ENCODE measurements around the gene MCEE.
"Not testable (repeated sequence)": the region's sequence is repeated elsewhere in the genome, so short reads cannot be mapped to it uniquely, and the experiment has no call there.

MCEE gene

DNA sequence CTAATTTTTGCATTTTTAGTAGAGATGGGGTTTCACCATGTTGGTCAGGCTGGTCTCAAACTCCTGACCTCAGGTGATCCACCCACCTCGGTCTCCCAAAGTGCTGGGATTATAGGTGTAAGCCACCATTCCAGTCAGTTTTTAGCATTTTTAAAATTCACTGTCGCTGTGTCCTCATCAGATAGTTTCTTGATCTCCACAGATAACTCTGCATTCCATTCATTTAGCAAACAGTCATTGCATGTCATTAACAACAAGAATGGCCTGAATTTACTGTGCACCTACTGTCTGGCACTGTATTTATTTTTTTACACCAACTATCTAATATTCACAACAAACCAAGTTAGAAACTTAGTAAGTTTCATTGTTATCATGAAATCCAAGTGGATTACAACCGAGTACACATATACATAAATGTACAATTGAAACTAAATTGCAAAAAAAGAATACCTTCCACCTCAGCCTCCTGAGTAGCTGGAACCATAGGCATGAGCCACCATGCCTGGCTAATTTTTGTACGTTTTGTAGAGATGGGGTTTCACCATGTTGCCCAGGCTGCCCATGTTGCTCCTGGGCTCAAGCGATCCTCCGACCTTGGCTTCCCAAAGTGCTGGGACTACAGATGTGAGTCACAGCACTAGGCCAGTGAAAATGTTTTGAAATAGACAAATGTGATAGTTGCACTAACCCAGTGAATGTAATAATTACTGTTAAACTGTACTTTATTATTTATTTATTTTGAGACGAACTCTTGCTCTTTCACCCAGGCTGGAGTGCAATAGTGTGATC lies 4.3 kb downstream of the MCEE start:
- no peak for DNase-seq

DNA sequence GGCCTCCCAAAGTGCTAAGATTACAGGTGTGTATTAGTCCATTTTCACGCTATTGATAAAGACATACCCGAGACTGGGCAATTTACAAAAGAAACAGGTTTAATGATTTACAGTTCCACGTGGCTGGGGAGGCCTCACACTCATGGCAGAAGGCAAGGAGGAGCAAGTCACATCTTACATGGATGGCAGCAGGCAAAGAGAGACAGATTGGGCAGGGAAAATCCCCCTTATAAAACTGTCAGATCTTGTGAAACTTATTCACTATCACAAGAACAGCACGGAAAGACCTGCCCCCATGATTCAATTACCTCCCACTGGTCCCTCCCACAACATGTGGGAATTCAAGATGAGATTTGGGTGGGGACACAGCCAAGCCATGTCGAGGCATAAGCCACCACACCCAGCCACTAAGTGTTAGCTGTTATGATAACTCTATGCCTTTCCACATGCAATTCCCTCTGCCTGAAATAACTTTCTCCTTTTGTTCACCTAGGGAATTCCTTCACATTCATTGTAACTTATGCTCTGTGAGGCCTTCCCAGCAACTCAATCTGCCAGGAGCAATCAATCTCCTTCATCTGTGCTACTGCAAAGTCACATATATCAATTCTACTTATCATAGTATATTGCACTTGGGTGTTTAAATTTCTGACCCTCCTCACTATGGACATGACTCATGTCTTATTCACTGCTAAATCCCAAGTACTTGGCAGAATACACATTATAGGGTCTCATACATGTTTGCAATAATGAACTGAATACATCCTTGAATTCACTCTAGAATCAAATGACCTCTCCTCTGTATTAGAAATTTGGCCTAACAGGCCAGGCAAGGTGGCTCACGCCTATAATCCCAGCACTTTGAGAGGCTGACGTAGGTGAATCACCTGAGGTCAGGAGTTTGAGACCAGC lies 7.4 kb downstream of the MCEE start:
- no peak for DNase-seq

DNA sequence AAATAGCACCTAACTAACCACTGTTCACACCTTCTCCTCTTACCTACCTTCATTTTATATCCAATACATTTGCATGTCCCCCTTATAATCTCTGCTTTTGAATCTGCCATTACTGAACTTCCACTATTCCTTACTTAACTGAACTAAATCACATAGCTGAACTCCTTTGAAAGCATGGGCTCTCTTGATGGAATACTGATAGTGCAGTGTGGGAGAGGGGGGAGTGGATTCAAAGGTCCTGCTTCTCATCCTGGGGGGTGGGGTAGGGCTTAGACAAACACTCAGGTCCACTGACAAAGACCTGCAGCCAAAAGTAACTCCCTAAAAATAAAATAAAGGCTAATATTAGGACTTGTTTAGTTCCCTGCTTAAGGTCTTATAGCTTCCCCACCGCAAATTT lies 8.6 kb downstream of the MCEE start:
- DNase-seq: no peak

DNA sequence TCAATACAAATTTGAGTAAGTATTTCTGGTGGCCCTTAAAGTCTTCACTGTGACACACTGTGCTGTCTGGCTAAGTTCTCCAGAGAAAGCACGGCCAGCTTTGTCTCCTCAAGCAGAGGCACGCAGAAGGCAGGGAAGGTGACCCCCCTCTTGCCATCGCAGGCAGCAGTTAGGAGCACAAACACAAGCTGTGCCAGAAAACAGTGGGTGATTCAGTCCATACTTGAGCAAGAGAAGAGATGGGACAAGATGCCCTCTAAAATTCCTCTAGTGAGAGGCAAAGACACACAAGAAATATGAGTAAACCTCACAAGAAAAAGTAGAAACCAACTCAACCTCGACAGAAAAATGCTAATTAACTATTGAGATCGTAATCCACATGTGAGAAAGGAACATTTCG lies 9.8 kb downstream of the MCEE start:
- no peak for DNase-seq

DNA sequence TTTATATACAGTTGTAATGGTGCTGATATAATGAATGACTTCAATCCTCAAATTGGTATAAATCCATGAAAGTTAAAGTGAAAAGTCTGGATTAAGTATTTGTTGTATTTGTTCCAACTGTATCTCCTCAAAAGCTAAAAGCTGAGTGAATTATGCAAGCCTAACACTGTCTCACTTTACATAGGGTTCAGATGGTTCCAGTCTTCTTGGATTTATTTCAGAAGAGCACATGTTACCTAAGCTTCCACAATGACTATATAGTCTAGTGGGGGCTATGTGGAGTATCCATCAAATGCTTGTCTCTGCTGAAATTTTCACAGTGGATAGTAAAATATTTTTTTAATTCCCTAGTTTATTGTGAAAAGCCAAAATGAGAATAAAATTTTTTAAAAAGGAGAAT lies 13.0 kb downstream of the MCEE start:
- DNase-seq: no peak

DNA sequence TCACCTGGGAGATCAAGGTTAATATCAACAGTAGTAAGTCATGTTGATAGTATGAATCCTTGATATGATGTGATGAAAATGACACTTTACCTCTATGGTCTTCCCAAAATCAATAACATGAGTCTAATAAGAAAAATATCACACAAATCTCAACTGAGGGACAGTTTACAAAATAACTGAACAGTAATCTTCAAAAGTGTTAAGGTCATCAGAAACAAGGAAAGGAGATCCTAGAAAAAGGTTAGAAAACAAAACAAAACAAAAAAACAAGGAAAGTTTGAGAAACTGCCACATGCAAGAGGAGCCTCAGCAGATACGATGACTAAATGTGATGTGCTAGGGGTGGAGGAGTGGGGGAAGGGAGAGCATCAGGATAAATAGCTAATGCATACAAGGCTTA lies 16.2 kb downstream of the MCEE start:
- DNase-seq: no peak

DNA sequence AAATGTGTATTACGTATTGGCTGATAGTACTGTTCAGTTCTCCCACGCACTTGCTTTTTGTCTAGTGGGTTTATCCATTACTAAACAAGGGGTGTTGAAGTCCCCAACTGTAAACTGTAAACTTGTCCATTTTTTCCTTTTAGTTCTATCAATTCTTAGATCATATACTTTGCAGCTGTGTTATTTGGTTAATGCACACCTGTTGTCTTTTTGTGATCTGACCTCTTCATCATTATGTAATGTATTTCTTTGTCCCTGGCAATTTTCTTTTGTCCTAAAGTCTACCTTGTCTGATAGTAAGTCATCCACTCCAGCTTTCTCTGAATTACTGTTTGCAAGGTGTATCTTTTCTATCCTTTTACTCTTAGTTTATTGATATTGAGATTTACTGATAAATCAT lies 21.9 kb downstream of the MCEE start:
- no peak for DNase-seq

DNA sequence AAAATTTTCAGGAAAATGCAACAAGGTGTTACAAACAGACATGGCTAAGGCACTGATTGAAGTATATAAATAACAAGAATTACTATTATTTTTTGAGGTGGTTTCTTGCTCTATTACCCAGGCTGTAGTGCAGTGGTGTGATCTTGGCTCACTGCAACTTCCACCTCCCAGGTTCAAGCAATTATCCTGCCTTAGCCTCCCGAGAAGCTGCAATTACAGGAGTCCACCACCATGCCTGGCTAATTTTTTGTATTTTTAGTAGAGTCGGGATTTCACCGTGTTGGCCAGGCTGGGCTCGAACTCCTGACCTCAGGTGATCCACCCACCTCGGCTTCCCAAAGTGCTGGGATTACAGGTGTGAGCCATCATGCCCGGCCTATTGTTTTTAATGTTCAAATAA lies 23.6 kb downstream of the MCEE start:
- DNase-seq: not testable (repeated sequence)

DNA sequence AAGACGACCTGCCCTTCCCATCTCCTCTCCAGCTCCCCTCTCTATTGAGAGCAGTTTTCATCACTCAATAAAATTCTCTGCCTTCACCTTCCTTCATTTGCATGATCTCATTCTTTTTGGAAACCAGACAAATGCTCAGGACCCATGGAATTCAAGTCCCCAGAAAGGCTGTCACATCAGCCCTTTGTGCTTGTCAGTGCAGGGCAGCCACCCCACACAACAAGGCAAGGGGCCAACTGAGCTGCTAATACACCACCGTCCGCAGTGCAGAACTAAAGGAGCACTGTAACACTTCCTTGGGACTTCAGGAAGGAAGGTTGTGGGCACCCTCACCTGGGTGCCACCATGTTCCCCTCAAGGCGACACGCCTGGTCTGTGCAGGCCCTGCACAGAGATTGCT lies 26.2 kb downstream of the MCEE start:
- DNase-seq: no peak

DNA sequence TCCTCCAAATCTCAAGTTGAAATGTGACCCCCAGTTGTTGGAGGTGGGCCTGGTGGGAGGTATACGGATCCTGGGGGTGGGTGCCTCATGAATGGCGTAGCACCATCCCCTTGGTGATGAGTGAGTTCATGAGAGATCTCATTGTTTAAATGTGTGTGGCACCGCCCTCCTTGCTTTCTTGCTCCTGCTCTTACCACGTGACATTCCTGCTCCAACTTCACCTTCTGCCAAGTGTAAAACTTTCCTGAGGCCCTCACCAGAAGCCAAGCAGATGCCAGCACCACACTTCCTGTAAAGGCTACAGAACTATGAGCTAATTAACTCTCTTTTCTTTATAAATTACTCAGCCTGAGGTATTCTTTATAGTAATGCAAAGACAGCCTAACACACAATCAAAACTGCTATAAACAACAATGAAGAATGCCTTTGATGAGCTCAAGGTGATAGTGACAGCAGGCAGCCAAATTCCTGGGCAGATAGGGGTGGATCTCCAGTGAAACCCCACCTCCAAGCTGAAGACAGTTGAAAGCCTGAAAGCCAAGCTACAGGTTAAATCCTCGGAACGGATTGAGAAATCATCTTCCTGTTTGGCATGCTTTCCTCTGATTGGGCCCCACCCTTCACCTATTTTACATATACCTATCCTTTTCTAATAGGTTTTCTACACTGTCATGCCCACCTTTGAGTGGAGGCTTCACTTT lies 26.9 kb downstream of the MCEE start:
- DNase-seq: no peak

DNA sequence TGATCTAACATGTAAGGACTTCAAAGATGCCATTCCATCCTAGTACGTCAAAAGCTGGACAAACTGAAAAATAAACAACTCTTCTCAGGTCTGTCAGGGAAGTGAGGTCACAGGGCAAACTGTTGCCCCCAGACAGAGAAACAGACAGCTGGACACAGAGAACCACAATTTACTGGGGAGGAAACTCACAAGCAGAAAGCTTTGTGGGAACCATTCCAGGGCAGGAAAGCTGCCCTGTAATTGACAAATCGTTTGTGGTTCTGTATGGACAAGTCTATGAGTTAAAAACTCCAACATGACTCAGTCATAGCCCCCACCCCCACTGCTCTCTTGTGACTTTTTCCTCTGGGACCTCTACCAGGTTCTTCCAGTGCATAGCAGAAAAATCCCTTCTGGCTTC lies 28.4 kb downstream of the MCEE start:
- DNase-seq: no peak

DNA sequence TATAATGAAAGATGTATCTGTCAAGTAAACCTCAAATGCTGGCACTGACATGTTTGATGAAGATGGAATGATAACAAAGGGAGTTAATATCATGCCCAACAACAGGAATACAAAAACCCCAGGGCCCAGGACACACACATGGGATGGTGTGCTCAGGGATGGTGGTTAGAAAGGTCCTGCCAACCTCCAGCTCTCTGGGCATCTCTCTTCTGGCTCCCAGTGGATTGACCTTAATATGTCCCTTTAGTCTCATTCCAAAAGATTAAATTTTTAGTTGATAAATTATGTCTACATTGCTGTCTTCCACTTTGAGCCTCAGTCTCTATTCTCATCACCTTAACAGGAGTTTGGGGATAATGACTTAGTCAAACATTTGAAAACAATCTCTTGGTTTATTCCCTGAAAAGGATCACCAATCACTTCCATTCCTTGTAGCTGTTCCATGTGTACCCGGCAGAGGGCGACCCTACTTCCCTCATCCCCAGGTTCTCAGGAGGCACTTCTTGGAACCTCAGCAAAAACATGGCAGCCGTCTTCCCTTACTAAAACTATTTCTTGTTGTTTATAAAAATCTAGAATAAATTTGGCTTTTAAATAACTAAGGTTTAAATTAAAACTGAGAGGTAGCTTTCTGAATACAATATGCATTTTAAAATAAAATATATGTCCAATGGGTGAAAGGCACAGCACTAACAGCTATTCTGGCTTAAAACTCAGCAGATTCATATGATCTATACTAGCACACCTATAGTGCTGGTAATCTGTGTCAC lies 29.6 kb downstream of the MCEE start:
- peak; percentile 76 for DNase-seq

DNA sequence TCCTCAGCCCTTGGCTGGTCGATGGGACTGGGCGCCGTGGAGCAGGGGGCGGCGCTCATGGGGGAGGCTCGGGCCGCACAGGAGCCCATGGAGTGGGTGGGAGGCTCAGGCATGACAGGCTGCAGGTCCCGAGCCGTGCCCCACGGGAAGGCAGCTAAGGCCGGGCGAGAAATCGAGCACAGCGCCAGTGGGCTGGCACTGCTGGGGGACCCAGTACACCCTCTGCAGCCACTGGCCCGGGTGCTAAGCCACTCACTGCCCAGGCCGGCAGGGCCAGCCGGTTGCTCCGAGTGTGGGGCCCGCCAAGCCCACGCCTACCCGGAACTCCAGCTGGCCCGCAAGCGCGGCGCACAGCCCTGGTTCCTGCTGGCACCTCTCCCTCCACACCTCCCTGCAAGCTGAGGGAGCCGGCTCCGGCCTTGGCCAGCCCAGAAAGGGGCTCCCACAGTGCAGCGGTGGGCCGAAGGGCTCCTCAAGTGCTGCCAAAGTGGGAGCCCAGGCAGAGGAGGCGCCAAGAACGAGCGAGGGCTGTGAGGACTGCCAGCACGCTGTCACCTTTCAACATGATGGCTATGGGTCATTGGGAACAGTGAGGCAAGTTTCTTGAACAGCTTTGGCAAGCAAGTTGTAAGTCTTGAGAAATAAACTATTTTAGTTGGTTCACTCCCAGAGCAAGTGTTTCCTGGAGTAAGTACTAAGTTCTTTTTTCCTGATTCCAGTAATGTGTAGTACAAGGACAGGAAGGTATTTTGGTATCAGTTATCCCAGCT lies 37.4 kb downstream of the MCEE start:
- DNase-seq: not testable (repeated sequence)

DNA sequence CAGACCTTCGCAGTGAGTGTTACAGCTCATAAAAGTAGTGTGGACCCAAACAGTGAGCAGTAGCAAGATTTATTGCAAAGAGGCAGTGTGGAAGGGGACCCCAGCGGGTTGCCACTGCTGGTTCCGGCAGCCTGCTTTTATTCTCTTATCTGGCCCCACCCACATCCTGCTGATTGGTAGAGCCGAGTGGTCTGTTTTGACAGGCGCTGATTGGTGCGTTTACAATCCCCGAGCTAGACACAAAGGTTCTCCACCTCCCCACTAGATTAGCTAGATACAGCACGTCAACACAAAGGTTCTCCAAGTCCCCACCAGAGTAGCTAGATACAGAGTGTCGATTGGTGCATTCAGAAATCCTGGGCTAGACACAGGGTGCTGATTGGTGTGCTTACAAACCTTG lies 38.2 kb downstream of the MCEE start:
- not testable (repeated sequence) for DNase-seq

DNA sequence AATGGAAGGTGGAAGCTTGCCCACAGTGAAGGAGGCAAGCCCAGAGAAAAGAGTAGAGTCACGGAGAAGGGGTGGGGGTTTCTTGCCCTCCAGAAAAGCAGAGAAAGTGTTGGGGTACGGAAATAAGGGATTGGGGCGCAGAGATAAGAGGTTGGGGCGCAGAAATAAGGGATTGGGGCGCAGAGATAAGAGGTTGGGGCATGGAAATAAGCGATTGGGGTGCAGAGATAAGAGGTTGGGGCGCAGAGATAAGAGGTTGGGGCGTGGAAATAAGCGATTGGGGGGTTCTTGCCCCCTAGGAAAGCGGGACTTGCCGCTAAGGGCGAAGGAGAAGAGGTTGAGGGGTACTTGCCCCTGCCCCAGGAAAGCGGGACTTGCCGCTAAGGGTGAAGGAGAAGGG lies 40.6 kb downstream of the MCEE start:
- DNase-seq: not testable (repeated sequence)

DNA sequence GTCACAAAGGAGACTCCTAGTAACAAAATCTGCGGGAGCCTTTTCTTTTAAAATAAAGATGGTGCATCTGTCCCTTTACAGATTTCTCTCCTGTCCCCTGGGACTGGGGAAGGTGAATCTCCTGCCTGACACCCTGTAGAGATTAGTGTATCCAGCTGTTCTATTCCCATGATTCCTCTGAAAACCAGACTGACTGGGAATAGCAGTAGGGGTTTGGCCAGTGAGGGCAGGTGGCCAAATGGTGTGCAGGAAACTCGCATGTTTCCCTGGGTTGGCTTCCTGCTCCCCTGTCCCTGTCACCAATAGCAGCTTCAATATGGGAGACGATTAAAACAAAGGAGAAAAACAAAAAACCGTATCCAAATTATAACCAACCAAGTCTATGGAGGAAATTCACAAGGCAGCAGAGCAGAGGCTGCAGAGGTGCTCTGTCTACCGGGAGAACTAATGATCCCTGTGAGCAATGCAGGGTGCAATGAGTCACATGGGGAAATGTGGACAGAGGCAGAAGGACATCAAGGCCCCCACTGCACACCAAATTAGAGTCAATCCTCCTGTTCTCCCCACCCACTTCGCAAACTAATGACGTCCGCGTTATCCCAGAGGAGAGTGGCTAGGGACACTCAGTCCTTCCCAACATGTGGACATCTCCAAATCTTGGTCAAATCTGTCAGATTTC lies 44.6 kb downstream of the MCEE start:
- not testable (repeated sequence) for DNase-seq

DNA sequence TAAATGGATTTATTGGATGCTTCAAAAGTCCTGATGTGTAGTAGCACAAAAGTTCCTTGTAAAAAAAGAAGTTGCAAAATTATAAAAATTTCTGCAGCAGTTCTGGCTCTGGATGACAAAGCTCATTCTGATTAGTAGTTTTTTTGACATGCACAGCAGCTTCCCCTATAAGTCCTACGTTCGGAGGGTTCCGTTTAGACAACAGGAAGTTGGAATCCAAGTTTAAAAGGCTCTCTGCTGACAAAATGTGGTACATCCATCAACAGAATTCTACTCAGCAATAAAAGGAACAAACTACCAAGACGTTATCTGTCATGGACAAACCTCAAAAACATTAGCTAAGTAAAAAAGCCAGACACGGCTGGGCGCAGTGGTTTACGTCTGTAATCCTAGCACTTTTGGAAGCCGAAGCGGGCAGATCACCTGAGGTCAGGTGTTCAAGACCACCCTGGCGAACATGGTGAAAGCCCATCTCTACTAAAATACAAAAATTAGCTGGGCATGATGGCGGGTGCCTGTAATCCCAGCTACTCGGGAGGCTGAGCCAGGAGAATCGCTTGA lies 46.2 kb downstream of the MCEE start:
- DNase-seq: peak; percentile 29

DNA sequence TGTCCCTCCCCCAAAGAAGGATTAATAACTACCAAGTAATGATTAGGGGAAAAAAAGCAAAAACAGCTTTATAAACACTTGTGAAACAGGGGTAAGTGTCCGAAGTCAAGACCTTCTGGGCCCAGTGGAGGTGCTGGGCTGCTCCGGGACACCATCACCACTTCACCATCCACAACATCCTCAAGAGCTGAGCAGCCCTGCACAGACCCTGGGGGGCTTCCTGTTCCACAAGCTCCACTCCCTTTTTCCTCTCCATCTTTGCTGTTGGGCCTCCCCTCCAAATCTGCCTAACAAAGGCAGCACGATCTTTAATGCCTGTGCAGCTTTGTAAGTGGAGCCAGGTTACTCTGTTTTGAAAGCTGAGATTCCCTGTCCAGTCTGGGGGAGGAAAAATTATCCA lies 46.7 kb downstream of the MCEE start:
- not testable (repeated sequence) for DNase-seq

DNA sequence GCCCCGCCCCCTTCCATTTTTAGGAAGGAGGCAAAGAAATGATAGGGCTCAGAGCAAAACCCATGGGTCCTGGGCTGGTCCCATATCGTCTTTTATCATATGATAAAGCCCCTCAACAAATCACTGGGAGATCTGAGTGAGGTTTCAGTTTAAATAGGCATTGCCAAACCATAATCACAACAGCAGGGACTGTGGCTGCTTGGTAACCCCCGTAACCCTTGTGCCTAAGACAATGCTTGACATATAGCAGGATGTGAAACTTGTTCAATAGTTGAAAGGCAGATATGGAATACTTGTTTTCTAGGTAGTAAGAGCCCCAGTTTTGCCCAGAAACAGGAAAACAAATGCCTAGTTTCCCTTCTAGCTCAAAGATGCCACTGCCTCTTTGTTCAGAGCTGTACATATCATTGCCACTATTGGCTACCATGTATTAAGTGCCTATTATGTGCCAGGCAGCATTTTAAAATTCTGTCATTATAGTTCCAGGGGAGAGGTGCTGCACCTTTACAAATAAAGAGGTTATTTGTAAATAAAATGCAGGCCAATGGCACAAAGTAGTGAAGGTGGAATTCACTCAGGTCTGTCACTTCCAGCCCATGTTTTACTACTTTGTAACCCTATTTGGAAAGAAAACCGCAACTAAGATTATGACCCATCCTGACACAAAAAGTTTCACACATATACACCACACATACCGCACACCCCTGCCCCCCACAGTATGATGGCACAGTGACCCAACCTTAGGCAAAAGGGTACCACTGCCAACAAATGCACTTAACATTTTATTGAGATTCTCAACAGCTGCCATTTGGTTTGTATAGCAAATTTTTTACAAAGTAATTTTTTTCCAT lies 47.4 kb downstream of the MCEE start:
- DNase-seq: no peak

DNA sequence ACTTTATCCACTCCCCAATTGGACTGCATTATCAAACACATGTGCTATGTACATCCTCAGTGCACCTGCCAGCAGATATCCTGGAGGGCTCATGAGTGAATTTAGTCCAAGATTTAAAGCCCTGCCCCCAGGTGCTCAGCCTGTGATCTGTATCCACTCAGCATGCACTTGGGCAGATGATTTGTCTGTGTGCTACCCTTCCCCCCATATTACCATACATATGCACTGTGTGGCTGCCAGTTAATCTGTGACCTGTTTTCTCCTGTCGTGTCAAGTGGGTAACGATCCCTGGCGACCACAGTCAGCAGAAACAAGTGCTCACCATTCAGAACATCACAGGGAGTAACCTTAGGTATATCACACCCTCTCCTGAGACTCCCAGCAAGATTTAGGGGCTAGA lies 51.4 kb downstream of the MCEE start:
- DNase-seq: no peak

All from OCI-M1 (cell line).